Left renal cortex interstitium (tissue), 4 donors: ENCODE results near the gene GPC3. TPM values are rescaled to one million over a fixed set of nuclear protein-coding genes. Genes with fewer than 3 reads are reported as not detected.

Source experiments
- DNase-seq, 4 donors: peaks; one replicate each; pipeline ENCODE4 v3.0.0-alpha.2; 2013; ENCODE audit warnings: low read depth in 4 of 4, low spot score in 2 of 4, missing footprints in 1 of 4
- polyA plus RNA-seq, 4 donors: library from polyadenylated mRNA; unstranded; fragments of 120-200 nt; gene quantifications; one replicate each; pipeline ENCODE4 v1.2.1, GENCODE V29; 2013; ENCODE audit not compliant: insufficient read length in 4 of 4

GPC3 gene
- polyA plus RNA-seq, 4 donors, result 942 to 1,302 (median 1,241) TPM

DNA sequence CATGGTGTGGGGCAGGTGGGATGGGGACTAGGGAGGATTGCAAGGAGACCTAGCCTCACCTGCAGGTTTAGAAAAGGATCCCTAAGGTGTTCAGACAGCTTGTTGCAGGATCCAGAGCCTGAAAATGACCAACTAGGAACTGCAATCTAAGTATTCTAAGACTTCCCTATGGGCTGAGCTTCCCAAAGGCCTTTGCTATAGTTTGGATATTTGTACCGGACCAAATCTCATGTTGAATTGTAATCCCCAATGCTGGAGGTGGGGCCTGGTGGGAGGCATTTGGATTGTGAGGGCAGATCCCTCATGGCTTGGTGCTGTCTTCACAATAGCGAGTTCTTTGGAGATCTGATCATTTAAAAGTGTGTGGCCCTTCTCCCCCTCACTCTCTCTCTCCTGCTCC lies 52.1 kb downstream of the GPC3 start:
- no peak for DNase-seq

DNA sequence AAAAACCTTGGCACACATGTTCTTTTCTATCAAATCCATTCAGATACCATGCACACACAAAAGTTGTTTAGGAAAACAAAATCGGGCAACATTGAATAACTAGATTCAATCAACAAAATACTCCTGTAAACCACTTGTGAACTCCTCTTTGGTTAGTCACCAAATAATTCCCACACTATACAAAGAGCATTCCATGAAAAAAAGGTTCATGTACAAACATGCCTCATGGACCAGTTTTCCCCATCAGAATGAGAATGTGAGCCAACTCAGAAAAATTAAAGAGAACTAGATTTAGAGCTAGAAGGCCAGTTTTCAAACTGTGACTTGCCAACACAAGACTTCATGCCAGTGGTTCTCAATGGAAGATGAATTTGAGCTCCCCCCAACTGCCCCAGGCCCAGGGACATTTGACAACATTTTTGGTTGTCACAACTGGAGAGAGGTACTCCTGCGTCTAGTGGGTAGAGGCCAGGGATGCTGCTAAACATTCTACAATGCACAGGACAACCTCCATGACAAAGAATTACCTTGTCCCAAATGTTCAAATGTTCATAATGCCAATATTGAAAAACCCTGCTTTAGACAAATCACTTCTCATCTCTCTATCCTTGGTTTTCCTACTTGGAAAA lies 55.4 kb downstream of the GPC3 start:
- DNase-seq, result no peak

DNA sequence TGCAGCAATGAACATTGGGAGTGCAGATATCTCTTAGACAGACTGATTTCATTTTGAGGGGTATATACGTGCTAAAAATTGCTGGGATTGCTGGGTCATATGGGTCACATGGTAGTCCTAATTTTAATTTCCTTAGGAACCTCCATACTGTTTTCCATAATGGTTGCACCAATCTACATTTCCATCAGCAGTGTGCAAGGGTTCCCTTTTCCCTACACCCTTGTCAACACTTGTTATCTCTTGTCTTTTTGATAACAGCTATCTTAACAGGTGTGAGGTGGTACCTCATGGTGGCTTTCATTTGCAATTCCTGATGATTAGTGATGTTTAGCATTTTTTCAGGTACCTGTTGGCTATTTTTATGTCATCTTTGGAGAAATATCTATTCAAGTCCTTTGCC lies 57.0 kb downstream of the GPC3 start:
- DNase-seq, result no peak

DNA sequence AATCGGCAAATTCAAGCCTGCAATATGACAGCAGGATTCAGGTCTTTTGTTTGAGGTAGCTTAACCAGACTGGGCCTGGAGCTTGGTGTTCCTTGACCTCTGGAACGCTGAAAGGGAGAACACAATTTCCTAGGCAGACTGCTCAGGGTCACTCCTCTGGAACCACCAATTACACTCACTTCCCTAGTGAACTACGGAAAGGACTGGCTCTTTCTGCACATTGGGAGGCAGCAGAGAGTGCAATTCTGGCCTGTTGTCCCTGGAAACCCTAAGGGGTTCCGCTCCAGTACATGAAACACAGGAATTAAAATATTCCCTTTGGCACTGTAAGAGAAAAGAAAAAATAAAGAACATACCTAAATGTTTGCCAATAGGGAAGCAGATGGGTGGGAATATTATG lies 58.6 kb downstream of the GPC3 start:
- DNase-seq, result no peak

DNA sequence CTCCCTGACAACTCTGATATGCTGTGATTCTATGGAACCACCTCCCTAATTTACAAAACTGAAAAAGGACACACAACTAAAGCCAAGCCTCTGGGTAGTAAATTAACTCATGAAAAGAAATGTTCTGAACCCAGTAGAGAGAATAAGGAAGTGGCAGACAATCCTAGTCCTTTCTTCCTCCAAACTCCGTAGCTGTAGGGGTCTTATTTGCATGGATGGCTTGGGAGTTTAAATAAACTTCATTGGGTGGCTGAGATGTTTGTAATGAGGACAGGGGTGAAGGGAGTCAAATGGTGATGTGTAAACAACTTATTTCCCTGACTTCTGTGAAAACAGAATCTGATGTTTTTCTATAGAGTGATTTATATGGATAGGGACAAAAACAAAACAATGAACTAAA lies 59.3 kb downstream of the GPC3 start:
- no peak for DNase-seq

DNA sequence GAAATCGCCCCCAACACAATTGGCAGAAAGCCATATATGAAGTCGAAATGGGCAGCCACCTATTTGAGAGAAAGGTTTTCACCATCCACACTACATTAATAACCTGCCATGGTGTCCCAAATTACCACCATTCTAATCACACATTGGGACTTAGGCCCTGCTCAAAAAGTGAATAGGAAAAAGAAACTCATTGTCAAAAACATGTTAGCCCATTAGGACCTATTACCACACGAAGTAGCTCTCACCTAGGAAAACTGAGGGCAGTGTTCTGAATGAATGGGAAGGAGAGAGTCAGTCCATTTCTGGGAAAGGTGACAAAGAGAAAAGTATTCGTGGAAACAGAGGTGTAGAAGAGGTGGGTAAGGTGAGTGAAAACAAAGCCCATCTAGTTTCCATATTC lies 60.8 kb downstream of the GPC3 start:
- DNase-seq, result no peak

DNA sequence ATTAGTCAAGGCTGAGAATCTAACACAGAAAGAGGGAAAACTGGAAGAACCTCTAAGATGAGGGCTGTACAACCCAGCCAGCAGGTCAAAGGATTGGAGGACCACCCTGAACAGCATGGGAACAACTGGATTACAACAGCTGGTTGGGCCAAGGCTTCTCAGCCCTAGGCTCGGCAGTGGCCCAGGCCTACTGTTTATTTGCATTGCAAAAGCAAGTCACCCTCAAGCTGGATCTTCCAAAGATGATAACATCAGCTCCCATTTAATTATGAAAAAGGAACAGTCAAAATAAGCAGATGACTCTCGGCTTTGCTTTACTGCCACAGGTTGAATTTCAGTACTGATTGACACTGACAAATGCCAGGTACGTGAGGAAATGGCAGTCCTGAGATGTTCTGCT lies 61.8 kb downstream of the GPC3 start:
- no peak for DNase-seq

DNA sequence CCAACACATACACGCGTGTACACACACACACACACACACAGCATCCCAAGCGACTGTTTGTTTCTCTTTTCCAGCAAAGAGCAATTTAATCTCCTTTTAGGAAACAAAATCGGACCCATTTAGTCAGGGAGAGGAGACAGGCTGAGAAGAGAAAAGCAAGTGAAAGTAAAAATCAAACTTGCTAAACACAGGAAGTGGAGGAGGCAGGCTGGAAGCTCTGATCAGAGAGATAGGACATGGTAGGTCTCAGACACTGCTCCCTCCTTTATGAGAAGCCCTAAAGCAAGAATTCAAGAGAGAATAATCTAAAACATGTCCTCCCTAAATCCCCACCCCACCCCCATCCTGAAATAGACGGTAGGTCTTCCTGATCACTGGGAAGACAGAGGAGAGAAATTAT lies 62.3 kb downstream of the GPC3 start:
- no peak for DNase-seq

DNA sequence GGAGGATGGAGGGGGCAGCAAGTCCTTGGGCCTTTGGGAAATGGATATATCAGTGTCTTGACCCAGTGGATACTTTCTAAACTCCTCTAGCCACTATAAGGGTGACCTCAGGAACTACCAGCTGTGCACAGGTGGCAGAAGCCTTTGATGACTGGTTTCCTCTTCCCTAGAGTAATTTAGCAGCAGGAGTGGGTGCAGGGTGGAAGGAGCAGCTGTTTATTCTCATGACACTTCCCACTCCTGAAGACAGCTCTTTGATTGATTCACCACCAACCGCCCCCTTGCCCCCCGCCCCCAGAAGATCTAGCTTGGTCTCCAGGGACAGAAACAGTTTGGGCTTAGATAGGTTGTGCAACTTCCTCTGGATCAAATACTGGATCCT lies 63.0 kb downstream of the GPC3 start:
- DNase-seq, result no peak

DNA sequence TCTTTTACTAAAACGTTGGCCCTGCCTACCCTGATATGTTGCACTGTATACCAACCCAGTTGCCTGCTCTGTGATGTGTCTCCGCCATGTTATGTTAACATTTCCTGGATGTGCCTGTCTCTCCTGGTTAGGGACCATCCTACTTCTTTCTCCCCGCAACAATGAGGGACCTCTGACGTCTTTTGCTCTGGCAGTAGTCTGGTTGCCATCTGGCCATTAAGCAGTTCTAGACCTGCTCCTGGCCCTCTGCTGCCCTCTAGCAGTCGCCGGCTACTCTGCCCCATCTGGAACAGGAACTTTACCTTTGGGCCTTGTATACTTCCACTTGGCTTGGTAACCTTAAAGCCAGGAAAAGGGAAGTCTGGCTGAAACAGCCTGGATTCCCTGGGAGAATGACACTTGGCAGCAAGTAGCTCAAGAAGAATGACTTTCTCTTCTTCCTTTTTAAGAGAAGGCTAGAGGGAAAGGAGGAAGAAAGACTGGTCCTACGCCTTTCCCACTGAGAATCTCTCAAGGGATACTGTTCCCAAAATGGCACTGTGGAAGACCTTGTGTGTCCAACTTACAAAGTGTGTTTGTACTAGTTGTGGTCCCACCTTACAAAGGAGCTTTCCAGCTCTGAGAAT lies 63.5 kb downstream of the GPC3 start:
- no peak for DNase-seq

DNA sequence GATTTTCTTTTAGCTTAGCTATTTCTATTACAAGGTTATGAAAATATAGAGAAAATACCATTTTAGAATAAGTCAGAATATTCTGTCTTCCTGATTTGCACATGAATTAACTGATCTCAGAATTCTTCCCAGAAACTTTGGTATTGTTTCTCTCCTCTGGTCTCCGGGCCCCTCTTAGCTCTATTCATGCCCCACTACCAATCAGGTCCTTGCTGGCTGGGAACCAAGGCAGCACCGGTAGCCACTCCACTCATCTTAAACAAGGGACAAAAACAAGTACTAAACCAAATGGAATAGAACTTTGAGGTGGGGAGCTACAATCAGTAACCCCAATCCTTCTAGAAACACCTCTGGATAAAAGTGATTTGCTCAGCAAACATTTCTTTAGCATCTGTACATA lies 64.3 kb downstream of the GPC3 start:
- DNase-seq, result no peak

DNA sequence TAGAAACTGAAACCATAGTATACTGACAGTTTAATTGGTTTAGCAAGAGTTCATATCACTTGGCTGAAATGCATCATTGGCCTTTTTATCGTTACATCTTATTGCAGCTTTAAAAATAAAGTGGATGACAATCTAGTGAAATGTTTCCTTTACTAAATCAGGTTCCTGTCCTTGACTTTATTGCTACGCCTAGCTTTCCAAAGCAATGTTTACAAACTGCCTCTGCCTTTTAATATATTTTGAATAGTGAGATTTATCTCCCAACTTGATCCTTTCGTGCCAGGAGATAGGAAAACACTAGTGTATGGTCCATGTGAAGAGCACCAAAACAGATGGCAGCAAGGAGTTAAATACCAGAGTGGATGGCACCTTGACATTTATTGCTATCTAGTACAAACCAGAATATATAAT lies 67.0 kb downstream of the GPC3 start:
- DNase-seq, result no peak

DNA sequence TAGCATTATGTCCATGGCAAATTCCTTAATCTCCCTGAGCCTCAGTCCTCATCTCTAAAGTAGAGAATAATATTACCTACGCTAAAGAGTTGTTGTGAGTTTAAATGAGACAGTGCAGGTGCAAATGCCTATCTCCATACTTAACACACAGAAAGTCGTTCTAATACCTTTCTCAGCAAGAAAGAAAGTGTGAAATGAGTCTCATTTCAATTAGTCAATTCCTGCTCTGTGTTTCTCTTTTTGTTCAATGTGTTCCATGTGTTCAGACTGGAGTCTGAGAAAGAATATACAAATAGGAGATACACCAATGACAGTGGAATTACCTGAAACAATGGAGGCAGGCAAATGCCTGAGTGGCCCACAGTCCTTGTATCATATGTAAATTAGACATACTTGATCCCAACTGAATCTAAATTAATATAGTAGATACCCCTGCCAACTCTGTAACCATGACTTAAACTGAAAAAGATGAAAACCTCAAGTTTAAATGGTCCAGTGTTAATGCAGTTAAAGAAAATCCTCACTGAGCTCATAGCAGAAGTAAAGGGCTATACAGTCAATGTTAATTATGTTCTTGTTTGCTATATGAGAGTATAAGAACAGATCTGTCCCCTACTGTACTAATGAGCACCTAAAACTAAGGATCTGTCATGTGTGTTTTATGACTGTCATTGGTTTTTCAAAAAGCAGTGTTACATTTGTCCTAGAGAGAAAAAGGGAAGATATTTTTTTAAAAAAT lies 68.2 kb downstream of the GPC3 start:
- no peak for DNase-seq

DNA sequence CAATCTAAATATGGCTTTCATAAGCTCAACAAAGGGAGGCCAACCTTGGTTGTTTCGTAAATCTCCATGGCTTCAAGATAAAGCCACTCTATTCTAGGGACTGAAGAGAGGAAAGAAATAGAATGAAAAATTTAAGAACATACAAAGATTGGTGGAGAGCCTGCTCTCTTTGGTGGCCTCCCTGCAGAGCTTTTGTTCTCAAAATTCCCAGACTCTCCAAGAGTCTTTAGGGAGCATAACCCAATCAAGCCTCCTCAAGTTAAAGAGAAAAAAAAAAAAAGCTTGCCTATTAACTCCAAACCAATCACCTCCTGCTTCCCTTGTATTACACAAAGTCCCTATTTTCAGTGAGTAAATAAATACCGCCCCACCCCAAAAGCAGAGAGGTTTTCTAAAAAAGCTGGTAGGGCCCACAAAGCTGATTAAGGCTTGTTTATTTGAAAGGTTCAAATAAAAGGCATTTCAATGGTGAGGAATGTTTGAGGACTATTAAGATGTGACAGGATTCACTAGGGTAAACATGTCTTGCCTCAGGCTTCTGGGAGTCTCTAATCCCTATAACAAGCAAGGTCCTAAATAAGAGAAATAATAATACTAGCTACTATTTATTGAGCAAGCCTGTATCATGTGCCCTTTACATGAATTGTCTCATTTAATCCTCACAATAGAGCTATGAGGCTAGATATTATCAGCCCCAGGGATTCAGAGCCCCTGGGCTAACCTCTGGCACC lies 71.6 kb downstream of the GPC3 start:
- no peak for DNase-seq

DNA sequence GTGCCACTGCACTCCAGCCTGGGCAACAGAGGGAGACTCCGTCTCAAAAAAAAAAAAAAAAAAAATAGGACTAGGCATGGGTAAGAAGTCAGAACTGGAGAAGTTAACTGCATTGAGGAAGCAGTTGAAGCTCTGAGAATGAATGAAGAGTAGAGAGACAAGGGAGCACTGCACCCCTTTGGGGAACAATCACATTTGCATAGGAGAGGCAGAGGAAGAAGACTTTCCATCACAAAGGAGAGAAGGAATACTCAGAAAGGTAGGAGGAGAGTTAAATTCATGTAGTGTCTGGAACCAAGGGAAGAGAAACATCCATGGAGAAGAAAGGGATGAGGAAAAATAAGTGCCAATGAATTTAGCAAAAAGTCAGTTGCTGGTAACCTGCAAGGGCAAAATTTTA lies 72.4 kb downstream of the GPC3 start:
- no peak for DNase-seq

DNA sequence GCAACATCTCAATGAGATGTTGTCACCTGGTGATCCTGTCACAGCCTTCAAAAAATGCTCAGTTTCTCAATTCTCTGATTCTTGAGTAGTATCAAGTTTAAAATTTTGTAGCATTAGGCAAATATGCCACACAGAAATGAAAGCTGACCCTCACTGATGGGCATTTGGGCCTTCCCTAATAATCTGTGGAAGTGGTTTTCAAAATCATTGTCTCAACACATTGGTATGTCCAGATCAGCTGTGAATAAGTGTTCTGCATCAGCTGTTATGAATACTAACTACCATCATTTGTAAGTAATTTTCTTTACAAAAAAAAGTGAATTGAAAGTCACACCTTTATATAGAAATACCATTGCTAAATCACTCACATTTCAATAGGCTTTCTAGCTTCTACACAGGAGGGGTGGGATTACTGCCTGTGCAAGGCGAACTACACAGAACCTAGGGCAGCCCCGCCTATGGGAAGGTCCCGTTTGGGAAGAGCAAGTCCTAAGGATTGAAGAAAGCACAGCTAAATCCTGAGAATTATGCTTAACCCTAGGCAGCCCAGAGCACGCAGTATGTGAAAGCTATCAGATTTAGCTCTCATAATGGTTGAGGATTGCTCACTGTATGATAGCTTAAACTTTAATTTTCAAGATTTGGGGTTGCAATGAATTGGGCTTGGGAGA lies 73.4 kb downstream of the GPC3 start:
- no peak for DNase-seq

DNA sequence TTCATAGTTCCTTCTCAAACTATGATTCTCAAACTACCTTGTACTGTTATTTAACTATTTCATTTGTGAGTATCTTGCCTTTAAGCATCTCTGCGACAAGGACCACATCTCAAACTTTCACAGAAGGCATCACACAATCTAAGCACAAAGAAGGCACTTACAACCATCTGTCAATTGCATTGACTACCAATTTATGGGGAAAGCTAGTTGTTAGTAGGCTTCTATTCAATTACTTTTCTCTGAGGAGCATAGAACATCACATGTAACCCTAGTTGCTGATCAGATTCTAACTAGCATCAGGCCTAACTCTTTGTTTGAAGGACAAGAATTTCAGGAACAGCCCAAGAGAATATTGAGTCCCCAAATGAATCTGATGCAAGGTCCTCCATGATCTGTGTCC lies 74.9 kb downstream of the GPC3 start:
- DNase-seq, result no peak

DNA sequence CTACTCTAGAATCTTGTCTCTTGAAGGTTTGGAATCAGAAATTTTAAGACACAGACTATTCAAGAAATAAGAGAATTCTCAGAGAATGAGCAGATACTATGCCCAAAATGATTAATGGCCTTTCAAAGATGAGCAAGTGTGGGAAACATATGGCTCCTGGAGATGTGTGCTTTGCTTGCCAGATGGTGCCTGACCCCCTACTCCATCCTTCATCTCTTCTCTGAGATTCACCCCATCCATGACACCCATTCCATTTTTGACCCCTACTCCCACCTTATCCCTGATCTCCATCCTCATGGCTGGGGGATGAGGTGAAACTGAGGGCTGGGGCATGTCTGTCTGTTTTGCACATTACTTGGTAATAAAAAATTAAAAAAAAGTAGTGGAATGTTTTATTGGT lies 75.5 kb downstream of the GPC3 start:
- DNase-seq, result no peak

DNA sequence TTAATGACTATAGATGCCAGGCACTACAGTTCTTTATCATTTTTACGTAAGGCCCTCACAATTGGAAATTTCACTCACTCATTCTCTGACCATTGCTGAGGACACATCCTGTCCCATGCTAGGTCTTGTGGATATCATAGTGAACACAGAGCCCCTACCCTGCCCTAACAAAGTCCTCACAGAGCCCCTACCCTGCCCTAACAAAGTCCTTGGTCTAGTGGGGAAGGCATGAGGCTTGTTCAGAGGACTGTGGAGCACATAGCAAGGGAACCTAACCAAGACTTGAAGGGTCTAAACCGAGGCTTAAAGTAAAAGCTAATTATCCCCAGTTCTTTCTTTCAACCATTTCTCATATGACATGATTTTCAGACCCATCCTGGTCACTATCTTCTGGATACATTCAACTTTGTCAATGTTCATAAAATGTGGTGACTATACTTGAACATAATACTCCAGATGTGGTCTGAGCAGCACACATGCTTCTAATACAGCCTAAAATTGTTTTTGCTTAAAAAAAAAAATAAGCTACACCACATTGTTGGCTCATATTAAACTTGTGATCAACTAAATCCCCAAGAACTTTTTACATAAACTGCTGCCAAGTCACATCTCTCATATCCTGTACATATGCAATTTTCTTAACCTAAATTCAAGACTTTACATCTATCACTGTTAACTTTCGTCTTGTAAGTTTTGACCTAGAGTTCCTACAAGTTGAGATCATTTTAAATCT lies 77.0 kb downstream of the GPC3 start:
- no peak for DNase-seq

DNA sequence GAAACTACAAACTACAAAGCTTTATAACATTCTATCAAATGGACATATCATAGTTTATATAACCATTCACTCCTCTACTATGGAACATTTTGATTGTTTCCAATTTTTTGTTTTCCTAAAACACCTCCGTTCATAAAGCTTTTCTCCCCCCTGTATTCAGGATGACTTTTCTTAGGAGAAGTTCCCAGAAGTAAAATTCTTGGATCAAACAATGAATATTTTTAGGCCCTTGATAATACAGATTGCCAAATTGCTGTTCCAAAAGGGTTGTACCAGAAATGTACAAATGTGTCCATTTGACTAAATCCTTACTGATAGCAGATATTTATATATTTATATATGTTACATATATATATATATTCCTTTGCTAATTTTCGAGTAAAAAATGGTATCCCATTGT lies 77.8 kb downstream of the GPC3 start:
- no peak for DNase-seq
